Fibroblast of lung (primary cell): ENCODE data around the gene CYB561D2.
A peak's percentile ranks its signal among the peaks of the same experiment; 100 is the strongest.

ENCODE experiments used
- EZH2 ChIP-seq: IDR thresholded peaks from 2 replicates; pipeline ENCODE4 v1.5.1; 2012; ENCODE audit warnings: low read length, control low read depth, mild to moderate bottlenecking; ENCODE audit errors: missing control alignments
- TF ChIP-seq, protein P1 (sequence below), 2 donors: IDR thresholded peaks in 1 of 2; conservative IDR thresholded peaks in 1 of 2; 1 replicate in 1 of 2; 2 replicates in 1 of 2; pipeline ENCODE4 v1.5.1; 2011 to 2012; ENCODE audit warnings: low read length in 2 of 2, control low read depth in 1 of 2, inconsistent platforms in 1 of 2, low read depth in 1 of 2, mild to moderate bottlenecking in 1 of 2

DNA sequence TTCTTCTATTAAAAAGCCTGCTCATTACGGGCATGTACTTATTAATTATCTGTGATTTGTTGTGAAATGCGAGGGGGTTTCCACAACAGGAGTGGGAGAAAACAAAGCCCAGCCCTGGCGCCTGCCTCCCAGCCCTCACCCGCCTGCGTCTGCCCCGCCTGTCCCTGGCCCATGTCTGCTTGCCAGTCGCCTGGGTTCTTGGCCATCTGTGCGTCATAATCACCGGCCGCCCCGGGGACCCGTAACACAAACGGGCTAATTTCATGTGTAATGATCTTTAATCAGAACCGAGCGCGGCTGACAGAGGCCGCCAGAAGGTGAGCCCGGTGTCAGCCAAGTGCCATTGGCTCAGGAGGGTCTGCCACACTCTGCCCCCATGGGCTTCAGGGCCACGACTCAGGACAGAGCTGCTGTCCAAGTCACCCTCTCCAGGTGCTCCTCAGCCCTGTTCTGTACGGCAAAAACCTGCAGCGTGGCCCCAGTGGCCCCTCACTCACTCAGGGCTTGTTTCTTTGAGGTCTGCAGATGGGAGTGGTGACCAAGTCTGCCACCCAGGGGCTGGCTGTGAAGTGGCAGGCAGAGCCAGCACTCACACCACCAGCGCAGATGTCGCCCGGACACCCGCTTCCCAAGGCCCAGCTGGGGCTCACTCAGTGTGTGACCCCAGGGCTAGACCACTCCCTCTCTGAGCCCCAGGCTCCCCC, 37.5 kb downstream of the CYB561D2 start:
- TF ChIP-seq, protein P1, sequence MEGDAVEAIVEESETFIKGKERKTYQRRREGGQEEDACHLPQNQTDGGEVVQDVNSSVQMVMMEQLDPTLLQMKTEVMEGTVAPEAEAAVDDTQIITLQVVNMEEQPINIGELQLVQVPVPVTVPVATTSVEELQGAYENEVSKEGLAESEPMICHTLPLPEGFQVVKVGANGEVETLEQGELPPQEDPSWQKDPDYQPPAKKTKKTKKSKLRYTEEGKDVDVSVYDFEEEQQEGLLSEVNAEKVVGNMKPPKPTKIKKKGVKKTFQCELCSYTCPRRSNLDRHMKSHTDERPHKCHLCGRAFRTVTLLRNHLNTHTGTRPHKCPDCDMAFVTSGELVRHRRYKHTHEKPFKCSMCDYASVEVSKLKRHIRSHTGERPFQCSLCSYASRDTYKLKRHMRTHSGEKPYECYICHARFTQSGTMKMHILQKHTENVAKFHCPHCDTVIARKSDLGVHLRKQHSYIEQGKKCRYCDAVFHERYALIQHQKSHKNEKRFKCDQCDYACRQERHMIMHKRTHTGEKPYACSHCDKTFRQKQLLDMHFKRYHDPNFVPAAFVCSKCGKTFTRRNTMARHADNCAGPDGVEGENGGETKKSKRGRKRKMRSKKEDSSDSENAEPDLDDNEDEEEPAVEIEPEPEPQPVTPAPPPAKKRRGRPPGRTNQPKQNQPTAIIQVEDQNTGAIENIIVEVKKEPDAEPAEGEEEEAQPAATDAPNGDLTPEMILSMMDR (conservative IDR thresholded peaks at IDR 0.05 in 1 of 2, IDR thresholded peaks at IDR 0.05 in 1 of 2; ENCODE audit: low read depth in 1 of 2, low read length in 2 of 2) = peak in 1 of 2 donors; percentile 25
- TF ChIP-seq EZH2 = no peak
